Right lobe of liver (tissue), 6 donors: Measurements from ENCODE around the gene HCAR3. TPM values are rescaled to one million over a fixed set of nuclear protein-coding genes. Genes with fewer than 3 reads are reported as not detected.
"Not testable (repeated sequence)": the region's sequence is repeated elsewhere in the genome, so short reads cannot be mapped to it uniquely, and the experiment has no call there.

Experiments used
- ATAC-seq, 4 donors: fragments of 200-7000 bp; cut with Tn5 transposase; one replicate each; pipeline ENCODE4 v1.9.1; 2020; ENCODE audit warnings: mild to moderate bottlenecking in 4 of 4, moderate library complexity in 4 of 4
- DNase-seq, 3 donors: peaks; one replicate each; pipeline ENCODE4 v3.0.0-alpha.2; 2020
- H3K27ac ChIP-seq, 3 donors: fragments of 200-600 bp; one replicate each; pipeline ENCODE4 v1.8.0; 2022
- H3K27me3 ChIP-seq, 2 donors: fragments of 200-600 bp; one replicate each; pipeline ENCODE4 v1.8.0; 2022
- H3K36me3 ChIP-seq, 4 donors: fragments of 200-600 bp; sonication (generic) in 1 of 4; one replicate each; pipeline versions ENCODE4 v1.5.1 to v1.8.0; 2017 to 2022; ENCODE audit warnings: control low read depth in 1 of 4
- H3K4me1 ChIP-seq, 4 donors: fragments of 200-600 bp; sonication (generic) in 1 of 4; one replicate each; pipeline versions ENCODE4 v1.5.1 to v1.8.0; 2017 to 2022; ENCODE audit warnings: control low read depth in 1 of 4
- H3K4me3 ChIP-seq, 3 donors: fragments of 200-600 bp; one replicate each; pipeline ENCODE4 v1.8.0; 2022
- H3K9me3 ChIP-seq, 4 donors: fragments of 200-600 bp; sonication (generic) in 1 of 4; one replicate each; pipeline versions ENCODE4 v1.5.1 to v1.8.0; 2017 to 2022; ENCODE audit warnings: control low read depth in 1 of 4
- CTCF ChIP-seq, 4 donors: fragments of 200-600 bp in 3 of 4; fragments of 450-650 bp in 1 of 4; IDR thresholded peaks; one replicate each; pipeline versions ENCODE4 v1.5.1 to v1.8.0; 2016 to 2022; ENCODE audit warnings: antibody characterized with exemption in 4 of 4, mild to moderate bottlenecking in 2 of 4
- POLR2A ChIP-seq: fragments of 450-650 bp; IDR thresholded peaks from one replicate; pipeline ENCODE4 v1.6.1; 2017; ENCODE audit warnings: antibody characterized with exemption, mild to moderate bottlenecking
- WGBS: methylation state at CpG from one replicate; pipeline ENCODE4 v1.1.6; 2018; ENCODE audit warnings: low coverage, low lambda C conversion rate; ENCODE audit not compliant: insufficient coverage; ENCODE audit errors: missing lambda C conversion rate; 5-methylcytosine and 5-hydroxymethylcytosine counted together
- intact Hi-C, 2 donors: fragments of 100-400 bp; cut with DNase I; formaldehyde crosslinking; loops; one replicate each; pipeline versions ENCODE4 v1.11.2 to v1.14.1; 2022
- total RNA-seq, 6 experiments: library from RNA; depleted of rRNA in 2 of 6; stranded (reverse); fragments of >200 nt in 2 of 6; fragmentation: NEBNext Ultra II Directional in 3 of 6; extraction: Animal tissue kit (Norgen Biotek cat#: 25700) in 3 of 6; gene quantifications; one replicate each; pipeline versions ENCODE4 v1.1.0 to v1.2.4, GENCODE V29; 2016 to 2023
- donor health status: DM: no; HTN: yes; CAD: no.
- donor health status: DM: no; HTN: no; CAD: no.
- donor health status: DM: no; HTN: no; CAD: no.
- donor health status: DM: no; HTN: yes; CAD: no.
- donor health status: DM: no; HTN: yes; CAD: no.

HCAR3 gene
- total RNA-seq, 6 experiments from 2014 or later: 0.11 to 4.2 (median 0.36) TPM; not detected in 2

GRCh38 chr12:122686538-122686937, 30.1 kb downstream of the HCAR3 start:
- Histone ChIP-seq H3K36me3 (no peaks in the 10 kb centered on the region), H3K4me1 (peaks cover 0 to 6% (median 0%) of the 10 kb centered on the region in 4 donors), H3K27me3 (no peaks in the 10 kb centered on the region), H3K9me3 (no peaks in the 10 kb centered on the region), H3K4me3 (no peak overlapping the region), H3K27ac (no peak overlapping the region)
- intact Hi-C loops: no loop called here
- ATAC-seq (no peak), DNase-seq (no peak)
- TF ChIP-seq POLR2A: no peak
- TF ChIP-seq CTCF (IDR thresholded peaks at IDR 0.05): no peak
- WGBS: 87% methylated on average over 3 of the region's 3 CpGs

- no peak for DNase-seq
- intact Hi-C loops: no loop called here
- no peaks in the 10 kb centered on the region for H3K9me3 ChIP-seq
- peak in 3 of 4 donors; percentile 25 to 61 (median 51) for ATAC-seq
- peaks cover 0 to 6% (median 0%) of the 10 kb centered on the region in 4 donors for H3K4me1 ChIP-seq
- no peak overlapping the region for H3K27ac ChIP-seq
- TF ChIP-seq CTCF (IDR thresholded peaks at IDR 0.05) (no peak), POLR2A (no peak)
- no peaks in the 10 kb centered on the region for H3K36me3 ChIP-seq
- no peaks in the 10 kb centered on the region for H3K27me3 ChIP-seq
- no peak overlapping the region for H3K4me3 ChIP-seq
- WGBS: 38% methylated on average over 5 of the region's 5 CpGs
Observed at GRCh38 chr12:122684297-122684813, 32.3 kb downstream of the HCAR3 start.

GRCh38 chr12:122681814-122682213, 34.8 kb downstream of the HCAR3 start:
- intact Hi-C loops: no loop called here
- Histone ChIP-seq H3K4me3 (no peak overlapping the region), H3K27ac (no peak overlapping the region), H3K36me3 (no peaks in the 10 kb centered on the region), H3K4me1 (peaks cover 0 to 6% (median 0%) of the 10 kb centered on the region in 4 donors), H3K27me3 (no peaks in the 10 kb centered on the region), H3K9me3 (no peaks in the 10 kb centered on the region)
- peak; percentile 49 to 80 (median 57) for ATAC-seq
- no peak for TF ChIP-seq CTCF (IDR thresholded peaks at IDR 0.05)
- TF ChIP-seq POLR2A: no peak
- no peak for DNase-seq
- WGBS: 48% methylated on average over 3 of the region's 4 CpGs

- H3K27ac ChIP-seq, ATAC-seq, H3K9me3 ChIP-seq, H3K4me3 ChIP-seq, H3K36me3 ChIP-seq, DNase-seq, H3K27me3 ChIP-seq, intact Hi-C loops, H3K4me1 ChIP-seq: not testable (repeated sequence)
- whole genome bisulfite sequencing: 48% methylated on average over 2 of the region's 6 CpGs
Observed at GRCh38 chr12:122680989-122681388, 35.6 kb downstream of the HCAR3 start.

DNA sequence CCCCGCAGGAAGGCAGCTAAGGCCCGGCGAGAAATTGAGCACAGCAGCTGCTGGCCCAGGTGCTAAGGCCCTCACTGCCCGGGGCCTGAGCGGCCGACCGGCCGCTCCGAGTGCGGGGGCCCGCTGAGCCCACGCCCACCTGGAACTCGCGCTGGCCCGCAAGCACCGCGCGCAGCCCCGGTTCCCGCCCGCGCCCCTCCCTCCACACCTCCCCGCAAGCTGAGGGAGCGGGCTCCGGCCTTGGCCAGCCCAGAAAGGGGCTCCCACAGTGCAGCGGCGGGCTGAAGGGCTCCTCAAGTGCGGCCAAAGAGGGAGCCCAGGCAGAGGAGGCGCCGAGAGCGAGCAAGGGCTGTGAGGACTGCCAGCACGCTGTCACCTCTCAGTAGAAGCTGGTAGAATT, 39.8 kb downstream of the HCAR3 start:
- ATAC-seq, intact Hi-C loops, H3K4me1 ChIP-seq, H3K27me3 ChIP-seq, DNase-seq, H3K36me3 ChIP-seq, H3K4me3 ChIP-seq, H3K27ac ChIP-seq, H3K9me3 ChIP-seq: not testable (repeated sequence)
- 100% methylated on average over 1 of the region's 32 CpGs for WGBS

- H3K9me3 ChIP-seq, H3K27me3 ChIP-seq, H3K36me3 ChIP-seq, H3K27ac ChIP-seq, H3K4me1 ChIP-seq, ATAC-seq, DNase-seq, intact Hi-C loops, H3K4me3 ChIP-seq: not testable (repeated sequence)
- WGBS: 90% methylated on average over 6 of the region's 8 CpGs
Observed at GRCh38 chr12:122676015-122676414, 40.6 kb downstream of the HCAR3 start.
